ENCODE data around the gene PSMA6. TPM values are rescaled to one million over a fixed set of nuclear protein-coding genes. Genes with fewer than 3 reads are reported as not detected.
"Not testable (repeated sequence)": the region's sequence is repeated elsewhere in the genome, so short reads cannot be mapped to it uniquely, and the experiment has no call there.

PSMA6 gene
- polyA plus RNA-seq (ENCODE audit: insufficient read length in 4 of 4): 100 to 1,000 TPM; 173 to 189 (median 185) TPM

- DNase-seq (ENCODE audit: low read depth in 4 of 4, low spot score in 3 of 4): peak; percentile 94 to 99 (median 99)
These were observed at the start of gene PSMA6 for GRCh38 chr14:35292051-35292769. Gene PSMA6, plus strand, starts transcription at chr14:35292382. Its CDS starts 95 bp downstream, at chr14:35292477.

- DNase-seq (ENCODE audit: low read depth in 4 of 4, low spot score in 3 of 4): no peak
These were observed 49.4 kb upstream of the PSMA6 start for GRCh38 chr14:35242599-35243311.

GRCh38 chr14:35243956-35244355 lies 48.2 kb upstream of the PSMA6 start:
- no peak for DNase-seq (ENCODE audit: low read depth in 4 of 4, low spot score in 3 of 4)

- no peak for DNase-seq (ENCODE audit: low read depth in 4 of 4, low spot score in 3 of 4)
These were observed 47.6 kb upstream of the PSMA6 start for GRCh38 chr14:35244542-35244941.

GRCh38 chr14:35245051-35245450 lies 47.1 kb upstream of the PSMA6 start:
- DNase-seq (ENCODE audit: low read depth in 4 of 4, low spot score in 3 of 4): no peak

- DNase-seq (ENCODE audit: low read depth in 4 of 4, low spot score in 3 of 4): no peak
These were observed 44.3 kb upstream of the PSMA6 start for GRCh38 chr14:35247777-35248475.

- DNase-seq (ENCODE audit: low read depth in 4 of 4, low spot score in 3 of 4): no peak
These were observed 43.8 kb upstream of the PSMA6 start for GRCh38 chr14:35248476-35248788.

GRCh38 chr14:35250319-35250718 lies 41.9 kb upstream of the PSMA6 start:
- DNase-seq (ENCODE audit: low read depth in 4 of 4, low spot score in 3 of 4): no peak

GRCh38 chr14:35252451-35252868 lies 39.7 kb upstream of the PSMA6 start:
- no peak for DNase-seq (ENCODE audit: low read depth in 4 of 4, low spot score in 3 of 4)

- not testable (repeated sequence) for DNase-seq (ENCODE audit: low read depth in 4 of 4, low spot score in 3 of 4)
These were observed 39.1 kb upstream of the PSMA6 start for GRCh38 chr14:35253056-35253455.

GRCh38 chr14:35254034-35254622 lies 38.1 kb upstream of the PSMA6 start:
- not testable (repeated sequence) for DNase-seq (ENCODE audit: low read depth in 4 of 4, low spot score in 3 of 4)

- DNase-seq (ENCODE audit: low read depth in 4 of 4, low spot score in 3 of 4): no peak
These were observed 37.4 kb upstream of the PSMA6 start for GRCh38 chr14:35254736-35255135.

- DNase-seq (ENCODE audit: low read depth in 4 of 4, low spot score in 3 of 4): no peak
These were observed 36.5 kb upstream of the PSMA6 start for GRCh38 chr14:35255711-35256110.

GRCh38 chr14:35257809-35258208 lies 34.4 kb upstream of the PSMA6 start:
- no peak for DNase-seq (ENCODE audit: low read depth in 4 of 4, low spot score in 3 of 4)

- DNase-seq (ENCODE audit: low read depth in 4 of 4, low spot score in 3 of 4): no peak
These were observed 33.8 kb upstream of the PSMA6 start for GRCh38 chr14:35258420-35258819.

- DNase-seq (ENCODE audit: low read depth in 4 of 4, low spot score in 3 of 4): no peak
These were observed 30.4 kb upstream of the PSMA6 start for GRCh38 chr14:35261774-35262173.

GRCh38 chr14:35262436-35262835 lies 29.7 kb upstream of the PSMA6 start:
- no peak for DNase-seq (ENCODE audit: low read depth in 4 of 4, low spot score in 3 of 4)

GRCh38 chr14:35268946-35269345 lies 23.2 kb upstream of the PSMA6 start:
- DNase-seq (ENCODE audit: low read depth in 4 of 4, low spot score in 3 of 4): no peak

GRCh38 chr14:35274805-35275204 lies 17.4 kb upstream of the PSMA6 start:
- DNase-seq (ENCODE audit: low read depth in 4 of 4, low spot score in 3 of 4): no peak

GRCh38 chr14:35277179-35277578 lies 15.0 kb upstream of the PSMA6 start:
- no peak for DNase-seq (ENCODE audit: low read depth in 4 of 4, low spot score in 3 of 4)

GRCh38 chr14:35279369-35279768 lies 12.8 kb upstream of the PSMA6 start:
- DNase-seq (ENCODE audit: low read depth in 4 of 4, low spot score in 3 of 4): no peak

Measured in right renal pelvis (tissue), 4 donors.